Neural cell (in vitro differentiated cells): Measurements from ENCODE around the gene TP53AIP1. TPM values are rescaled to one million over a fixed set of nuclear protein-coding genes. Genes with fewer than 3 reads are reported as not detected.

Experiments
- H2AFZ ChIP-seq: fragments of 200-600, 300-800 bp; sonication (generic), shearing (Covaris generic); 2 replicates; pipeline ENCODE4 v1.6.0; 2014; ENCODE audit warnings: low read depth, mild to moderate bottlenecking, antibody characterized with exemption, low read length, moderate library complexity
- H3F3A ChIP-seq: fragments of 200-600 bp; shearing (Covaris generic); 2 replicates; pipeline ENCODE4 v1.6.1; 2016; ENCODE audit warnings: mild to moderate bottlenecking, moderate library complexity, mixed read lengths, antibody characterized with exemption, low read length; ENCODE audit not compliant: insufficient read depth, poor library complexity, severe bottlenecking
- H3K27ac ChIP-seq: fragments of 200-600, 300-800 bp; sonication (generic), shearing (Covaris generic); 2 replicates; pipeline ENCODE4 v1.5.1; 2014; ENCODE audit warnings: mild to moderate bottlenecking, low read length, moderate library complexity
- H3K27me3 ChIP-seq: fragments of 300-800, 200-600 bp; sonication (generic), shearing (Covaris generic); 2 replicates; pipeline ENCODE4 v1.6.0; 2014; ENCODE audit warnings: mild to moderate bottlenecking, low read depth, low read length, moderate library complexity; ENCODE audit not compliant: insufficient read depth
- H3K36me3 ChIP-seq: fragments of 300-800, 200-600 bp; sonication (generic), shearing (Covaris generic); 2 replicates; pipeline ENCODE4 v1.5.1; 2014; ENCODE audit warnings: mild to moderate bottlenecking, antibody characterized with exemption, low read length, moderate library complexity; ENCODE audit not compliant: insufficient read depth
- H3K4me2 ChIP-seq: fragments of 300-800, 200-600 bp; sonication (generic), shearing (Covaris generic); 2 replicates; pipeline ENCODE4 v1.6.0; 2014; ENCODE audit warnings: mild to moderate bottlenecking, low read length
- H3K4me3 ChIP-seq: fragments of 300-800, 200-600 bp; sonication (generic), shearing (Covaris generic); 2 replicates; pipeline ENCODE4 v1.5.1; 2014; ENCODE audit warnings: mild to moderate bottlenecking, low read length, moderate library complexity
- H3K79me2 ChIP-seq: fragments of 200-600 bp; shearing (Covaris generic); replicated peaks from 2 replicates; pipeline ENCODE4 v1.6.0; 2014; ENCODE audit warnings: mild to moderate bottlenecking, low read length, moderate library complexity; ENCODE audit not compliant: insufficient read depth
- H3K9ac ChIP-seq: fragments of 300-800, 200-600 bp; sonication (generic), shearing (Covaris generic); 2 replicates; pipeline ENCODE4 v1.6.1; 2016; ENCODE audit warnings: mild to moderate bottlenecking, low read length, mixed read lengths
- H3K9me2 ChIP-seq: fragments of 200-600 bp; shearing (Covaris generic); 2 replicates; pipeline ENCODE4 v1.6.1; 2016; ENCODE audit warnings: mild to moderate bottlenecking, low read length, mixed read lengths; ENCODE audit not compliant: insufficient read depth
- H3K9me3 ChIP-seq: fragments of 200-600, 300-800 bp; sonication (generic), shearing (Covaris generic); 2 replicates; pipeline ENCODE4 v1.6.1; 2016; ENCODE audit warnings: mild to moderate bottlenecking, mixed run types, low read length, moderate library complexity, mixed read lengths
- H4K20me1 ChIP-seq: fragments of 200-600 bp; shearing (Covaris generic); 2 replicates; pipeline ENCODE4 v1.6.1; 2016; ENCODE audit warnings: mild to moderate bottlenecking, mixed run types; ENCODE audit not compliant: insufficient read depth
- EP300 ChIP-seq: fragments of 450-650 bp; conservative IDR thresholded peaks from 2 replicates; pipeline ENCODE4 v1.6.1; 2014; ENCODE audit warnings: antibody characterized with exemption, mild to moderate bottlenecking, moderate library complexity; ENCODE audit not compliant: poor library complexity, severe bottlenecking
- EZH2 ChIP-seq: fragments of 200-600, 300-800 bp; shearing (Covaris generic), sonication (generic); IDR thresholded peaks from 2 replicates; pipeline ENCODE4 v1.6.1; 2014; ENCODE audit warnings: antibody characterized with exemption, low read length, borderline replicate concordance, mild to moderate bottlenecking; ENCODE audit not compliant: insufficient read depth, poor library complexity, severe bottlenecking
- MXI1 ChIP-seq: fragments of 450-650 bp; conservative IDR thresholded peaks from 2 replicates; pipeline ENCODE4 v1.6.1; 2014; ENCODE audit warnings: antibody characterized with exemption, mild to moderate bottlenecking; ENCODE audit not compliant: poor library complexity, severe bottlenecking
- POLR2AphosphoS5 ChIP-seq: IDR thresholded peaks from 2 replicates; pipeline ENCODE4 v1.6.1; 2012
- RAD21 ChIP-seq: fragments of 450-650 bp; conservative IDR thresholded peaks from 2 replicates; pipeline ENCODE4 v1.6.1; 2014; ENCODE audit warnings: antibody characterized with exemption, mild to moderate bottlenecking, moderate library complexity
- SMC3 ChIP-seq: fragments of 450-650 bp; conservative IDR thresholded peaks from 2 replicates; pipeline ENCODE4 v1.6.1; 2014; ENCODE audit warnings: antibody characterized with exemption, mild to moderate bottlenecking, moderate library complexity; ENCODE audit not compliant: poor library complexity
- TAF1 ChIP-seq: IDR thresholded peaks from 2 replicates; pipeline ENCODE4 v1.6.1; 2012; ENCODE audit warnings: low read depth
- polyA minus RNA-seq: library from RNA; depleted of rRNA, polyadenylated mRNA; stranded (reverse); fragments of >200 nt; gene quantifications from 2 replicates; pipeline ENCODE4 v1.2.3, GENCODE V29; 2014
- polyA plus RNA-seq: library from polyadenylated mRNA; depleted of rRNA; stranded (reverse); fragments of >200 nt; gene quantifications from 2 replicates; pipeline ENCODE4 v1.2.3, GENCODE V29; 2014
- TF ChIP-seq, protein P1 (sequence below): IDR thresholded peaks from 2 replicates; pipeline ENCODE4 v1.6.1; 2012; ENCODE audit warnings: borderline replicate concordance
- TF ChIP-seq, protein P2 (sequence below): fragments of 450-650 bp; IDR thresholded peaks from 2 replicates; pipeline ENCODE4 v1.5.1; 2014; ENCODE audit warnings: antibody characterized with exemption, mild to moderate bottlenecking, moderate library complexity; ENCODE audit not compliant: poor library complexity, severe bottlenecking

The TP53AIP1 gene, protein sequence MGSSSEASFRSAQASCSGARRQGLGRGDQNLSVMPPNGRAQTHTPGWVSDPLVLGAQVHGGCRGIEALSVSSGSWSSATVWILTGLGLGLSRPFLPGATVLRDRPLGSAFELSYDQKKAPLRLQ
- polyA plus RNA-seq (0.68 and 1.4 TPM in 2 replicates), polyA minus RNA-seq (0.73 and 0.81 TPM in 2 replicates)

DNA sequence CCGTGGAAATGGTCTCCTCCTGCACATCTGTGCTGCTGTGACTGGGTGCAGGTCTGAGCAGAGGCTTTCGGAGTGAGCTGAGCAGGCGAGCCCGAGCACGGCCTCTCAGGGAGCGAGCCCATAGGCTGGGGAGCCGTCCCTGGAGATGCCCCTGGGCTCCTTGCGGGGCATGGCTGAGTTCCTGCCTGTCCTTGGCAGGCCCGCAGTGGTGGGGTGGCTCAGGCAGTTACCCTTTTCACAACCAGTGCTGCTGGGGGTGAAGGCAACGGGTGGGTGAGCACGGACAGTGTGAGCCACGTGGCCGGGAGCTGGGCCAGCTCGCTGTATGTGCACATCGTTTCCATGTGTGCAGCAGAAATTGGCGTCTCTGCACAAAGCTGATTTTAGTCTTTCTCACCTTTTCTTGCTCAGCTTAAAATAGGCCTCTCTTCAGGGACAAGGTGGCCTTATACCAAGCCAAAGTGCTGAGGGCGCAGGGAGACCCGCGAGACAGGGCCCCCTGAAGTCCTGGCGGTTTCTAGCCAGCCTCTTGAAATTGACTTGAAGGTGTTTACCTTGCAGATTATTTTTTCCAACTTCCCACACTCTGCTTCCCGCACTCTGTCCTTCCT is at the start of gene TP53AIP1:
Gene TP53AIP1 (minus strand): TSS at position 55 of the 611 bp plus-strand sequence. CDS start 5,053 bp downstream, outside the sequence.
- H3K4me3 ChIP-seq = no peak within 1 kb of the TSS
- no peak within 1 kb of the TSS for H2AFZ ChIP-seq
- no peaks in the 10 kb centered on the region for H3K27me3 ChIP-seq
- TF ChIP-seq TAF1 (no peak), MXI1 (no peak), SMC3 (no peak), RAD21 (no peak), EP300 (no peak), EZH2 (no peak), POLR2AphosphoS5 (no peak)
- TF ChIP-seq, protein P1, sequence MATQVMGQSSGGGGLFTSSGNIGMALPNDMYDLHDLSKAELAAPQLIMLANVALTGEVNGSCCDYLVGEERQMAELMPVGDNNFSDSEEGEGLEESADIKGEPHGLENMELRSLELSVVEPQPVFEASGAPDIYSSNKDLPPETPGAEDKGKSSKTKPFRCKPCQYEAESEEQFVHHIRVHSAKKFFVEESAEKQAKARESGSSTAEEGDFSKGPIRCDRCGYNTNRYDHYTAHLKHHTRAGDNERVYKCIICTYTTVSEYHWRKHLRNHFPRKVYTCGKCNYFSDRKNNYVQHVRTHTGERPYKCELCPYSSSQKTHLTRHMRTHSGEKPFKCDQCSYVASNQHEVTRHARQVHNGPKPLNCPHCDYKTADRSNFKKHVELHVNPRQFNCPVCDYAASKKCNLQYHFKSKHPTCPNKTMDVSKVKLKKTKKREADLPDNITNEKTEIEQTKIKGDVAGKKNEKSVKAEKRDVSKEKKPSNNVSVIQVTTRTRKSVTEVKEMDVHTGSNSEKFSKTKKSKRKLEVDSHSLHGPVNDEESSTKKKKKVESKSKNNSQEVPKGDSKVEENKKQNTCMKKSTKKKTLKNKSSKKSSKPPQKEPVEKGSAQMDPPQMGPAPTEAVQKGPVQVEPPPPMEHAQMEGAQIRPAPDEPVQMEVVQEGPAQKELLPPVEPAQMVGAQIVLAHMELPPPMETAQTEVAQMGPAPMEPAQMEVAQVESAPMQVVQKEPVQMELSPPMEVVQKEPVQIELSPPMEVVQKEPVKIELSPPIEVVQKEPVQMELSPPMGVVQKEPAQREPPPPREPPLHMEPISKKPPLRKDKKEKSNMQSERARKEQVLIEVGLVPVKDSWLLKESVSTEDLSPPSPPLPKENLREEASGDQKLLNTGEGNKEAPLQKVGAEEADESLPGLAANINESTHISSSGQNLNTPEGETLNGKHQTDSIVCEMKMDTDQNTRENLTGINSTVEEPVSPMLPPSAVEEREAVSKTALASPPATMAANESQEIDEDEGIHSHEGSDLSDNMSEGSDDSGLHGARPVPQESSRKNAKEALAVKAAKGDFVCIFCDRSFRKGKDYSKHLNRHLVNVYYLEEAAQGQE = no peak
- TF ChIP-seq, protein P2, sequence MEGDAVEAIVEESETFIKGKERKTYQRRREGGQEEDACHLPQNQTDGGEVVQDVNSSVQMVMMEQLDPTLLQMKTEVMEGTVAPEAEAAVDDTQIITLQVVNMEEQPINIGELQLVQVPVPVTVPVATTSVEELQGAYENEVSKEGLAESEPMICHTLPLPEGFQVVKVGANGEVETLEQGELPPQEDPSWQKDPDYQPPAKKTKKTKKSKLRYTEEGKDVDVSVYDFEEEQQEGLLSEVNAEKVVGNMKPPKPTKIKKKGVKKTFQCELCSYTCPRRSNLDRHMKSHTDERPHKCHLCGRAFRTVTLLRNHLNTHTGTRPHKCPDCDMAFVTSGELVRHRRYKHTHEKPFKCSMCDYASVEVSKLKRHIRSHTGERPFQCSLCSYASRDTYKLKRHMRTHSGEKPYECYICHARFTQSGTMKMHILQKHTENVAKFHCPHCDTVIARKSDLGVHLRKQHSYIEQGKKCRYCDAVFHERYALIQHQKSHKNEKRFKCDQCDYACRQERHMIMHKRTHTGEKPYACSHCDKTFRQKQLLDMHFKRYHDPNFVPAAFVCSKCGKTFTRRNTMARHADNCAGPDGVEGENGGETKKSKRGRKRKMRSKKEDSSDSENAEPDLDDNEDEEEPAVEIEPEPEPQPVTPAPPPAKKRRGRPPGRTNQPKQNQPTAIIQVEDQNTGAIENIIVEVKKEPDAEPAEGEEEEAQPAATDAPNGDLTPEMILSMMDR = no peak
- H3K36me3 ChIP-seq = no peaks in the 10 kb centered on the region
- H3K9me3 ChIP-seq = no peaks in the 10 kb centered on the region
- no peaks in the 10 kb centered on the region for H3K9me2 ChIP-seq
- no peak within 1 kb of the TSS for H3K27ac ChIP-seq
- H3K79me2 ChIP-seq = no peaks in the 10 kb centered on the region
- no peaks in the 10 kb centered on the region for H3F3A ChIP-seq
- no peak within 1 kb of the TSS for H3K4me2 ChIP-seq
- no peaks in the 10 kb centered on the region for H4K20me1 ChIP-seq
- H3K9ac ChIP-seq = no peak within 1 kb of the TSS

DNA sequence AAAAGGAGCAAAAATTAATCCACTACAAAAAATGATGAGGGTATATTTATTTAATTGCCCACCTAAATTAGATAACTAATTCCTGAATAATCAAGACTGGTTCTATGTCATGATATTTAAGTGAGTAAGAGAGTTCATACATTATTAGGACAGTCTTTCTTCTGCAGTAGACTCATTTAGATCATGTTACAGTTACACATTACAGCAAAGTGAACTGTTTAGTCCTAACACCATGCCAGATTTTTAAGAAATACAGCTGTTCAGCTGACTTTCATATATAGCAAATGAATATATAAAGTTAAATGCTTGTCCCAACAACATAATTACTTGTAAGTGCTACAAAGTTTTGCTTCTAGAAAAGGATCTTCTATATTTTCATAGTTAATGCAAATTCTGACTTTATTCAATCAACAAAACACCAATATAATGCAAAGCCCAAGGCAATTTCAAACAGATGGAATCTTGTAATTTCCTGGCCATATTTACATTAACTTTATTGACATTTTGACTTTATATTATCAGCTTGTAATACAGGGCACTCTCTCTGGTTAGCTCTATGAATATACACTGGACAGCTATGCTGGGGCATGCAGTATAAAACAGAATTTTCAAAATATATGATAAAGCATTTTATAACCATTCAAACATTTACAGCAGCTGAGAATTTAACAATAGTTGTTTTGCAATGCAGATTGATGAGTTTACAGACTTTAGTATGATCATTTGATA is 45.7 kb upstream of the TP53AIP1 start:
- Histone ChIP-seq H3K27me3 (no peaks in the 10 kb centered on the region), H2AFZ (no peak overlapping the region), H3K4me3 (no peak overlapping the region), H3K9me3 (no peaks in the 10 kb centered on the region), H3K79me2 (no peaks in the 10 kb centered on the region), H3K4me2 (no peak overlapping the region), H3K36me3 (no peaks in the 10 kb centered on the region), H3K9me2 (no peaks in the 10 kb centered on the region), H3F3A (no peaks in the 10 kb centered on the region), H4K20me1 (no peaks in the 10 kb centered on the region), H3K27ac (no peak overlapping the region), H3K9ac (no peak overlapping the region)
- TF ChIP-seq SMC3 (no peak), MXI1 (no peak), EP300 (no peak), EZH2 (no peak), TAF1 (no peak), RAD21 (no peak), POLR2AphosphoS5 (no peak)
- TF ChIP-seq, protein P1 = no peak
- TF ChIP-seq, protein P2 = no peak
